Stimulated activated naive CD8-positive, alpha-beta T cell treated with anti-CD3 and anti-CD28 coated beads, Interleukin-15, Interleukin-2, amounts not matched to agents 100 ng/mL and 50 ng/mL, for 24 hours (primary cell): ENCODE results near the gene QPCT.
"Not testable (repeated sequence)": the region's sequence is repeated elsewhere in the genome, so short reads cannot be mapped to it uniquely, and the experiment has no call there.

ENCODE experiments used
- H3K27ac Mint-ChIP-seq: one replicate; pipeline ENCODE4 v1.8.0; 2021; ENCODE audit warnings: mild to moderate bottlenecking, mixed read lengths
- H3K27me3 Mint-ChIP-seq: one replicate; pipeline ENCODE4 v1.8.0; 2021; ENCODE audit warnings: mixed read lengths
- H3K36me3 Mint-ChIP-seq: one replicate; pipeline ENCODE4 v1.8.0; 2021; ENCODE audit warnings: low read depth, mixed read lengths
- H3K4me1 Mint-ChIP-seq: one replicate; pipeline ENCODE4 v1.8.0; 2021; ENCODE audit warnings: low read depth, mixed read lengths
- H3K4me3 Mint-ChIP-seq: one replicate; pipeline ENCODE4 v1.8.0; 2021; ENCODE audit warnings: mild to moderate bottlenecking, mixed read lengths
- H3K9me3 Mint-ChIP-seq: one replicate; pipeline ENCODE4 v1.8.0; 2021; ENCODE audit warnings: mixed read lengths

The QPCT gene

GRCh38 chr2:37405781-37406180 lies 61.4 kb downstream of the QPCT start:
- Mint-ChIP-seq H3K4me1 (no peaks in the 10 kb centered on the region), H3K27ac (no peak overlapping the region)

GRCh38 chr2:37412231-37412630 lies 67.8 kb downstream of the QPCT start:
- H3K4me3 Mint-ChIP-seq = no peak overlapping the region
- no peaks in the 10 kb centered on the region for H3K9me3 Mint-ChIP-seq
- H3K27ac Mint-ChIP-seq = no peak overlapping the region
- H3K36me3 Mint-ChIP-seq = no peaks in the 10 kb centered on the region
- peaks cover 4% of the 10 kb centered on the region for H3K27me3 Mint-ChIP-seq
- H3K4me1 Mint-ChIP-seq = peaks cover 11% of the 10 kb centered on the region

More at GRCh38 chr2:37405781-37406180, 61.4 kb downstream of the QPCT start:
- H3K36me3 Mint-ChIP-seq = no peaks in the 10 kb centered on the region
- H3K9me3 Mint-ChIP-seq = no peaks in the 10 kb centered on the region
- H3K27me3 Mint-ChIP-seq = peaks cover 3% of the 10 kb centered on the region
- H3K4me3 Mint-ChIP-seq = no peak overlapping the region

- H3K4me1 Mint-ChIP-seq = peaks cover 11% of the 10 kb centered on the region
- not testable (repeated sequence) for H3K27me3 Mint-ChIP-seq, H3K27ac Mint-ChIP-seq, H3K4me3 Mint-ChIP-seq, H3K9me3 Mint-ChIP-seq, H3K36me3 Mint-ChIP-seq
Observed at GRCh38 chr2:37413911-37414469, 69.6 kb downstream of the QPCT start.

- H3K27me3 Mint-ChIP-seq = peaks cover 4% of the 10 kb centered on the region
- H3K9me3 Mint-ChIP-seq = no peaks in the 10 kb centered on the region
- no peak overlapping the region for H3K27ac Mint-ChIP-seq
- no peaks in the 10 kb centered on the region for H3K36me3 Mint-ChIP-seq
- no peak overlapping the region for H3K4me3 Mint-ChIP-seq
- H3K4me1 Mint-ChIP-seq = peaks cover 11% of the 10 kb centered on the region
Observed at GRCh38 chr2:37414470-37414949, 70.1 kb downstream of the QPCT start.

DNA sequence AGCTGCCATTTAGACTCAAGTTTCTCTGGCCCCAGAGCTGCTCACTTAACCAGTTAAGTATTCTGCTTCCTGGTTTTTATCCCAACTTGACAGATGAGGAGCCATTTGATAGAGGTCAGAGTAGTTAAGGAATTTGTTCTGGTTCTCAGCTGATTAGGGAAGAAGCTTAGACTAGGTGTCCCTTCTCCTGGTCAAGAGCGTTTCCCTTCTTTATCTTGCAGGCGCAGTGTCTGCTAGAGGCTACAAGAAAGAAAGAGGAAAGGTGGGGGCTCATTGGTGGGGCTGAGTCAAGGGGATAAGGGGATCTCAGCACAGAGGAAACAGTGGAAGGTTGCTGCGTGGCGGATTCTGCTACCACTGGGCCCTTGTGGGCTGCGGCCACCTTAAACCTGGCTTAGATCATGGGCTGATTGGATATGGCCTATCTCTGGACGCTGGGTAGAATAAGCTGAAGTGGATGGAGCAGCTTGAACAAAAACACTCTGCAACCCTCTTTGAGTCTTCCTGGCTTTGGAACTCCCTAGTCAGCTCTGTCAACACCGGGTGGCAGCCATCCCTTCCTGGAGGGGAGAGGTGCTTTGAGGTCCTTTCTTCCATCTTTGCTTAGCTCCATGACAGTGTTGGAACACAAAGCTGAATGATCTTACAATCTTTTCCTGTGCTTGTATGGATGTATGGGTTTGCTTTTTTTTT lies 70.8 kb downstream of the QPCT start:
- H3K4me1 Mint-ChIP-seq = peaks cover 11% of the 10 kb centered on the region
- no peaks in the 10 kb centered on the region for H3K36me3 Mint-ChIP-seq
- no peak overlapping the region for H3K27ac Mint-ChIP-seq
- no peaks in the 10 kb centered on the region for H3K9me3 Mint-ChIP-seq
- H3K4me3 Mint-ChIP-seq = no peak overlapping the region
- H3K27me3 Mint-ChIP-seq = peaks cover 4% of the 10 kb centered on the region

- Mint-ChIP-seq H3K4me1 (peaks cover 7% of the 10 kb centered on the region), H3K9me3 (no peaks in the 10 kb centered on the region), H3K27me3 (no peaks in the 10 kb centered on the region), H3K4me3 (no peak overlapping the region), H3K36me3 (no peaks in the 10 kb centered on the region), H3K27ac (no peak overlapping the region)
Observed at GRCh38 chr2:37417321-37417720, 72.9 kb downstream of the QPCT start.

DNA sequence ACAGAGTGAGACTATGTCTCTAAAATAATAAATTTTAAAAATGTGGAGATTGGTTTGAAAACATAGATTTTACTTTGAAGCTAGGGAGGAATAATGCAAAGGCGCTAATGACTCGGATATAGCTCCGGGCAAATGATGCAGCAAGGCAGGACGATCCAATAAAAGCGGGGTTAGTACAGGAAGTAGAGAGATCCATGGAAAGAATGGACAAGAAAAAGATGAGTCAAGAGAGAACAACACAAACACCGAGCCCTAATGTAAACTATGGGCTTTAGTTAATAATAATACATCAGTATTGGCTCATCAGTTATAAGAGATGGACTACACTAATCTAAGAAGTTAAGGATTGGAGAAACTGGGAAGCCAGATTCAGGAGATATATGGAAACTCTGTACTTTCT lies 74.5 kb downstream of the QPCT start:
- H3K4me1 Mint-ChIP-seq = peaks cover 6% of the 10 kb centered on the region
- H3K27me3 Mint-ChIP-seq = no peaks in the 10 kb centered on the region
- H3K27ac Mint-ChIP-seq = no peak overlapping the region
- H3K4me3 Mint-ChIP-seq = no peak overlapping the region
- H3K9me3 Mint-ChIP-seq = no peaks in the 10 kb centered on the region
- H3K36me3 Mint-ChIP-seq = no peaks in the 10 kb centered on the region

GRCh38 chr2:37421686-37422085 lies 77.3 kb downstream of the QPCT start:
- no peaks in the 10 kb centered on the region for H3K36me3 Mint-ChIP-seq
- no peak overlapping the region for H3K27ac Mint-ChIP-seq
- no peaks in the 10 kb centered on the region for H3K4me1 Mint-ChIP-seq
- H3K9me3 Mint-ChIP-seq = no peaks in the 10 kb centered on the region
- no peak overlapping the region for H3K4me3 Mint-ChIP-seq
- H3K27me3 Mint-ChIP-seq = no peaks in the 10 kb centered on the region

- no peaks in the 10 kb centered on the region for H3K9me3 Mint-ChIP-seq
- H3K4me3 Mint-ChIP-seq = no peak overlapping the region
- H3K27ac Mint-ChIP-seq = no peak overlapping the region
- no peaks in the 10 kb centered on the region for H3K27me3 Mint-ChIP-seq
- no peaks in the 10 kb centered on the region for H3K4me1 Mint-ChIP-seq
- H3K36me3 Mint-ChIP-seq = no peaks in the 10 kb centered on the region
Observed at GRCh38 chr2:37422816-37423215, 78.4 kb downstream of the QPCT start.
